CD4-positive, alpha-beta T cell treated with Interleukin-1 beta for 1 hour (primary cell): Measurements from ENCODE around the gene NR1H2.

Experiments used
- DNase-seq, 2 donors: peaks; one replicate each; pipeline ENCODE4 v3.0.0-alpha.2; 2020 to 2022

Gene NR1H2

DNA sequence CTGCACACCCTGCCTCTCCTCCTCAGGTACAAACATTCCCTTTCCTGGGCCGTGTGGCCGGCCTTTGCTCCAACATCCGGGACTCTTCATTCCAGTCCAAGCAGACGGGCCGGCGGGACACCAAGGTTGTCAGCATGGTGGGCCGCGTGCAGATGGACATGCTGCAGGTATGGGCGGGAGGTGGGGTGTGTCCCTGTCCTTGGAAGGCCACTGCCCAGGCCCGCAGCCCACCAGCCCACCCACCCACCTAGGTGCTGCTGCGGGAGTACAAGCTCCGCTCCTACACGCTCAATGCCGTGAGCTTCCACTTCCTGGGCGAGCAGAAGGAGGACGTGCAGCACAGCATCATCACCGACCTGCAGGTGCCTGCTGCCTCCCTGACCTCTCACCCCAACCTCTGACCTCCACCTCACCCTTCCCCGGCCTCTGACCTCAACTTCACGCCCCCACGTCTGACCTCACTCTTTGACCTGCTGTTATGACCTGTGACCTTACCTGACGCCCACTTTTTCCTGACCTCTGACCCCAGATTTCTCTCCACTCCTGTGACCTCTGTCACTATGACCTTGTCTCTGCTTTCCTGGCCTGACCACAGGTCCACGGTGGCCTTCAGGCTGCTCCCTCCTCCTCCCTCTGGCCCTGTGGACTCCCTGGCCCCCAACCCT is 30.0 kb downstream of the NR1H2 start:
- DNase-seq: no peak

DNA sequence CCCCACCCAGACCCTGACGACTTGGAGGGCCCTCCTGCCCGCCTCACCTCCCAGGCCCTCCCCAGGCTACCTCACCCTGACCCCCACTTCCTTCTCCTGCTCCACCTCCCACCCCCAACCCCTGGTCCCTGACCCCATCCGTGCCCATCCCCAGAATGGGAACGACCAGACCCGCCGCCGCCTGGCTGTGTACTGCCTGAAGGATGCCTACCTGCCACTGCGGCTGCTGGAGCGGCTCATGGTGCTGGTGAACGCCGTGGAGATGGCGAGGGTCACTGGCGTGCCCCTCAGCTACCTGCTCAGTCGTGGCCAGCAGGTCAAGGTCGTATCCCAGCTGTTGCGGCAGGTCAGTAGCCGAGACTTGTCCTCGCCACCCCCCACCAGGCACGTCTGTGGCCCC is 30.6 kb downstream of the NR1H2 start:
- DNase-seq: no peak

DNA sequence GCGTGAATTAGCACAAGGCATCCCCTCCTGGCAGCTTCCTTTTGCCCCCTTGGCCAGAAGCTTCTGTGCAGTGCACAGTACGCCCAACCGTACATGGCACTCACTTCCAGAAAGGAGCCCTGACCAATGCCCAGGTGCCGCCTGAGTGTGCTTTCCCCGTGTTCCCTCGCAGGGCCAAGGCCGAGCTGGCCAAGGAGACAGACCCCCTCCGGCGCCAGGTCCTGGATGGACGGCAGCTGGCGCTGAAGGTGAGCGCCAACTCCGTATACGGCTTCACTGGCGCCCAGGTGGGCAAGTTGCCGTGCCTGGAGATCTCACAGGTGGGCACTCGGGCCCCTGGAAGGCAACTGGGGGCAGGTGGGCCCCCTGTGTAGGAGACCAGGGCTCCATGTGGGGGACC is 33.1 kb downstream of the NR1H2 start:
- DNase-seq: no peak

DNA sequence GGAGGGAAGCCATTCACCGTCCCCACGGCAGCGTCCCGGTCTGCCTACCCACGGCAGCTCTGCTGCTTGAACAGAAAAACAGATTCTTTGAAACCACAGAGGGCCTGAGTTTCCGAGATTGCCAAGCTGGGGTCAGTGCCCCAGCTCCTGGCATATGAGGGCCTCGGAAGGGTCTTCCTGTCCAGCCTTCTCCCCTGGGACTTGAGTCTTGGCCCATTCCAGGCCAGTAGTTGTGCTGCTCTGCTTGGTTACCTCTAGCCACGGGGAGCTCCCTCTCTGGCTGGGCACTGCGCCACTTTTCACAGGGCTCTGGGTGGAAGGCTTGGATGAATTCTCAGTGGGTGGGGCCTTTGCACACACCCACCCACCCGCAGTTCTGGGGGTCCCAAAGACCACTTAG is 33.9 kb downstream of the NR1H2 start:
- DNase-seq: no peak

DNA sequence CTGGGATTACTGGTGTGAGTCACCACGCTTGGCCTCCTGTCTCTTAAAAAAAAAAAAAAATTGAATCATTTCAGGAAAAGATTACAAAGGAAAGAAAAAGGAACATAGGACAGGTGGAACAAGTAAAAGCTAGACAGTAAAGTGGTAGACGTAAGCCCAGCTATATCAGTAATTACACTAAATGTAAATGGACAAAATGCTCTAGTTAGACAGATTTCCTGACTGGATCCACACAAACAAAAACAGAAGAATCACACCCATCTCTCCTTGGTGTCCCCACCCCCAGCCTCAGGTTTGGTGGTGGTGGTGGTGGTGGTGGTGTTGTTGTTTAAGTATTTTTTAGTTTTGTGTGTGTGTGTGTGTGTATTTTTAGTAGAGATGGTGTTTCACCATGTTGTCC is 36.2 kb downstream of the NR1H2 start:
- DNase-seq: no peak

DNA sequence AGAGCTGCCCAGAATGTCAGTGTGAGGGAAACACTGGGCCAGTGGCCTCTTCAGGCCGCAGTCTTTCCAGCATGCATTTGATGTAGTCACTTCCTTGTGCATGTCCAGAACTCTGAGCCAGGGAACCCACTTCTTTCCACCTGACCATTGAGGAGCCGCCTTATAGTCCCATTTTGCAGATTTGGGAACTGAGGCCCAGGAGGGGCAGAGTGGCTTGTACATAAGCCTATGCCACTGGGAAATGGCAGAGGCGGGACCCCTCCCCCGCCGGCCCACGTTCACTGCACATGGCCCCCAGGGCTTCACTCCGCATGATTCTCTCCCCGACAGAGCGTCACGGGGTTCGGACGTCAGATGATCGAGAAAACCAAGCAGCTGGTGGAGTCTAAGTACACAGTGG is 36.8 kb downstream of the NR1H2 start:
- DNase-seq: no peak

DNA sequence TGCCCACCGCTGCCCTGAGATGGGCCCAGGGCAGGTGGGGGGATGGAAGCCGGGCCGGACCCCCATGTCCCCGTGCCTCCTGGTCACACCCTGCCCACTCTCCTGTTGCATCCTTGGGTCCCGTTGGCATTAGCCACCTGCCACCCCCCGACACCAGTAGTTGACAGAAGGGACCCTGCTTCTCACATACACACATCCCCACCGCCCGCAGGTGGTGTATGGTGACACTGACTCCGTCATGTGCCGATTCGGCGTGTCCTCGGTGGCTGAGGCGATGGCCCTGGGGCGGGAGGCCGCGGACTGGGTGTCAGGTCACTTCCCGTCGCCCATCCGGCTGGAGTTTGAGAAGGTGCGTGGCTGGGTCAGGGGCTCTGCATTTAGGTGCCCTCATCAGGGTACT is 37.3 kb downstream of the NR1H2 start:
- no peak for DNase-seq

DNA sequence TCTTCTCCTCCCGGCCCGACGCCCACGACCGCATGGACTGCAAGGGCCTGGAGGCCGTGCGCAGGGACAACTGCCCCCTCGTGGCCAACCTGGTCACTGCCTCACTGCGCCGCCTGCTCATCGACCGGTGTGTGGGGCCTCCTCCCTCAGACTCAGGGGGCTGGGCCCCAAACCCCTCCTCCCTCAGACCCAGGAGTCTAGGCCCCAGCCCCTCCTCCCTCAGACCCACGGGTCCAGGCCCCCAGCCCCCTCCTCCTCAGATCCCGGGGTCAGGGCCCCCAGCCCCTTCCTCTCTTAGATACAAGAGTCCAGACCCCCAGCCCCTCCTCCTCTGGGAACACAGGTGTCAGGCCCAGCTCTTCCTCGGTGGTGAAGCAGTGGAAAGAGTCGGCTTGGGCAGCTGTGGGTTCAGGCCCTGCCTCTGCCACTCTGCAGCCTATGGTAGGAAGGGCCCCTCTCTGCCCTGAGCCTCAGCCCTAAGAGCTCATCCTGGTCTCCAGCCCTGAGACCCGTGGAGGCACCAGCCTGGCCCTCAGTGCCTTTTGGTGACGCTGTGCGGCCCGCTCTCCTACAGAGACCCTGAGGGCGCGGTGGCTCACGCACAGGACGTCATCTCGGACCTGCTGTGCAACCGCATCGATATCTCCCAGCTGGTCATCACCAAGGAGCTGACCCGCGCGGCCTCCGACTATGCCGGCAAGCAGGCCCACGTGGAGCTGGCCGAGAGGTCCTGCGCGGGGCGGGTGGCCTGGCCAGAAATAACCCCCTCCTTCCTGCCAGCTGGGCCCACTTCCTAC is 38.8 kb downstream of the NR1H2 start:
- peak; percentile 81 to 84 for DNase-seq

DNA sequence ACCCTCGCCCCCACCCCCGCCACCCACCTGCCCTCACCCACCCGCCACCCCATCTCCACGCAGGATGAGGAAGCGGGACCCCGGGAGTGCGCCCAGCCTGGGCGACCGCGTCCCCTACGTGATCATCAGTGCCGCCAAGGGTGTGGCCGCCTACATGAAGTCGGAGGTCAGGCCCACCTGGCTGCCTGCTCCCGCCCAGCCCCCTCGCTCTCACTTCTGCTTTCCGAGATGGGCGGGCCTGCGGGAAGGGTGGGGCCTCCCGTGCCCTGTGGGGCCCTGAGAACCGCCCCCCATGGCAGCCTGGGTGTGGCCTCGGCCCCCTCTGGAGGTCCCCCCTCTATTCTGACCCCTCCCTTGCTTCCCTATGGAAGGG is 39.4 kb downstream of the NR1H2 start:
- DNase-seq: peak; percentile 21 to 88

DNA sequence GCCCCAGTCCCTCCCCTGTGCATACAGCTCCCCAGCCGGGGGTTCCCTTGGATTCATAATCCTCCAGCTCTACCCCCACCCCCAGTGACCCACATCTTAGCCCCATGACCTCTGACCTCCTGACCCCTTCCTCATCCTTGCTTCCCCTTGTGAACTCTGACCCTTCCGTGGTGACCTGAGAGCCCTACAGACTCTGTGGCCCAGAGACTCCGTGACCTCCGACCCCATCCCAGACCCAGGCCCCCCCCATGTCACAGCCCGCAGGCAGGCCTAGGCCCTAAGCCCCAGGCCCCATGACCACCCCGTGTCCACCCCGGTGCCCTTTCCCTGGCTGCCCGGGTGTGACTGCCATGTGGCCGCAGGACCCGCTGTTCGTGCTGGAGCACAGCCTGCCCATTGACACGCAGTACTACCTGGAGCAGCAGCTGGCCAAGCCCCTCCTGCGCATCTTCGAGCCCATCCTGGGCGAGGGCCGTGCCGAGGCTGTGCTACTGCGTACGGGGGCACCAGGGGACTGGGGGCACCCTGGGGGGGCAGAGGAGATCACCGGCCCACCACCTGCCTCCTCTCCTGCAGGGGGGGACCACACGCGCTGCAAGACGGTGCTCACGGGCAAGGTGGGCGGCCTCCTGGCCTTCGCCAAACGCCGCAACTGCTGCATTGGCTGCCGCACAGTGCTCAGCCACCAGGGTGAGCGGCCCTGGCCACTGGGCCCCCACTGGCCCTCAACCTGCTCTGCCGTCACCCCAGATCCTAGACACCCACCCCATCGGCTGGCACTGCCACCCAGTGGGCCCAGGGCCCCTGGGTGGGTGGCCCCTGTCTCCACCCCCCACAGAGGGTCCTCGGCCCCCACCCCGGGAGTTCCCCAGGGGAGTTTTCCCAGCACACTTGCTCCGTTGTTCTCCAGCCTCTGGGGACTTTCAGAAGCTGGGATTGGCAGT is 40.0 kb downstream of the NR1H2 start:
- DNase-seq: no peak

DNA sequence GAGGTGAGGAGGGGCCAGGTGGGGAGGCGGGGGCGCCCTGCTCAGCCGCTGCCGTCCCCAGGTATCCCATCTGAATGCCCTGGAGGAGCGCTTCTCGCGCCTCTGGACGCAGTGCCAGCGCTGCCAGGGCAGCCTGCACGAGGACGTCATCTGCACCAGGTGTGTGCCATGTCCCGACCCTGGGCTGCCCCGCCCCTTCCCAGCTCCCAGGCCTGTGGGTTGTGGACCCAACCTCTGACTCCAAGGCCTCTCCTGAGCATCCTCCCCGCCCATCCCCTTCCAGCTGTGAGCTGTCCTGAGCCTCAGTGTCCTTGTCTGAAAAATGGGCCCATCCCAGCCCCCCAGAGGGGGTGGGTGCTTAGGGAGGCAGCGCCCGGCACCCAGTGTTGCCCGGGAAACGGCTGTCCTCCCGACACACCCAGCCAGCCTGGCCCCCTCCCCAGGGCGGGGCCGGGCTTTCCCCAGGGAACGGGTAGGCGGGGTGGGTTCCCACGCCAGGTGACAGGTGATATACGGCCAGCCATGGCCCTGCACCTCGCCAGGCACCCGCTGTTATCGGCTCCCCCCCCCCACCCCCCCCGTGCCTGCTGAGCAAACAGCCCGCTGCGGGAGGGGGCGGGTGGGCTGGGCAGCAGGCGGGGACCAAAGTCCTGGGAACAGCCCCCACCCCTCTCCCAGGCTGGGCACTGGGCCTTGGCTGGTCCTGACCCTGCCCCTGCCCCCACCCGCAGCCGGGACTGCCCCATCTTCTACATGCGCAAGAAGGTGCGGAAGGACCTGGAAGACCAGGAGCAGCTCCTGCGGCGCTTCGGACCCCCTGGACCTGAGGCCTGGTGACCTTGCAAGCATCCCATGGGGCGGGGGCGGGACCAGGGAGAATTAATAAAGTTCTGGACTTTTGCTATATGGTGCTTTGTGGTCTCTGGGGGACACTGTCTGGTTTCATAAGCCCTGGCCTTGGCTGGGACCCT is 41.1 kb downstream of the NR1H2 start:
- peak in 1 of 2 donors; percentile 56 for DNase-seq

DNA sequence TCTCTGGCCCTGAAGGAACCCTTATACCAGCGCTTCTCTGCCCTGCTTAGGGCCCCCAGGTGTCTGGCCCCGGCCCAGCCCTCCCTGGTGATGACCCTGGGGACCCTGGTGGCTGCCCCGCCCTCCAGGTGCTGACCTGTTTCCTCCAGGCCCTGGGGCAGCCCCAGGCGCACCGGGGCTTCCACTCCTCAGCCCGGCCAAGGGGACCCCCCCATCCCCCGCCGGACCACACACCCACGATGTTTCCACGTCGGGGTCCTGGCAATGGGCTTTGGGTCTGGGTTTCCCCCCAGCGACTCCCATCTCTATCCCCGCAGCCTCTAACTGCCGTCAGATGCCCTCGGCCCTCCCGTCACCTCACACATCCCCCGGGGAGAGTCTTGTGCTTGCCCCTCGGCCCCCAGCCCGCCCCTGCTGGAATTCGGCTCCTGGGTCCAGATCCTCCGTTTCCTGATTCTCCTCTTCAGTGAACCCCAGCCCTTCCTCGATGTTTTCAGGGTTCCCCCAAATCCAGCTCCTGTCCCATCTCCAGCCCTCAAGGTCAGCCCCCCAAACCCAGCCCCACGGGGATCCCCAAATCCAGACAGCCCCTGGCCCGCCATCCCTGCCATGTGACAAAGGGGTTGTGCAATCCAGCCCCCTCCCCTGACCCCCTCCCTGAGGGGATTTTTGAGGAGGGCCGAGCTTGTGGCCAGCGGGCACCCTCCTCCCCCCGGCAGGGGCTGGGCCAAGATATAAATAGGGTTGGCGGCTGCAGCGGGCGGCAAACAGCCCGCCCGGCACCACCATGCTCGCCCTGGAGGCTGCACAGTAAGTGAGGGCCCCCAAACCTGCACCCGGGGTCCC is 42.1 kb downstream of the NR1H2 start, which contains the start of gene SPIB:
TSS of gene SPIB (plus strand) at position 763 of the 846 bp plus-strand sequence. CDS start at position 788, 25 bp downstream.
- peak in 1 of 2 donors; percentile 67 for DNase-seq

DNA sequence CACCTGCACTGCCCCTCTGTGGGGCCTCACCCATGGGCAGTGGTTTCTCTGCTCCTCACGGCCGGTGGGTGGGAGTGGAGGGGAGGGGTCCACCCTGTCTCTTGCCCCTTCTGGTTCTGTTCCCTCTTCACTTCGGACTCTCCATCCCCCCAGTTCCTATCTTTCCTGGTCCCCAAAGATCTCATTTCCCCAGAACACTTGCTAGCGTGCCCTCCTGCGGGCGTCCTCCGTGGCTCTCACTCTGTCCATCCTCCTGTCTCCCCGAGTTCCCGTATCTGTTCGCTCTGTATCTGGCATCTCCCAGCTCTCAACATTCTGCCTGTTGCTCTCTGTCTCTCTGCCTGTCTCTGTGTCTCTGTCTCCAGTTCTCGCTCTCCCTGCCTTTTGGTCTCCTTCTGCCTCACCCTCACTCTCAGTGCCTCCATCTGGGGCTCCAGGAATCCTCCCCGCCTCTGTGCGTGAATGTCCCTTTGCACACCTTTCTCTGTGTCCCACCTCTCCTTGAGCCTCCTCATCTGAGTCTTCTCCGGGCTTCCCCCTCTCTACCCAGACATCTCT is 42.8 kb downstream of the NR1H2 start:
- no peak for DNase-seq

DNA sequence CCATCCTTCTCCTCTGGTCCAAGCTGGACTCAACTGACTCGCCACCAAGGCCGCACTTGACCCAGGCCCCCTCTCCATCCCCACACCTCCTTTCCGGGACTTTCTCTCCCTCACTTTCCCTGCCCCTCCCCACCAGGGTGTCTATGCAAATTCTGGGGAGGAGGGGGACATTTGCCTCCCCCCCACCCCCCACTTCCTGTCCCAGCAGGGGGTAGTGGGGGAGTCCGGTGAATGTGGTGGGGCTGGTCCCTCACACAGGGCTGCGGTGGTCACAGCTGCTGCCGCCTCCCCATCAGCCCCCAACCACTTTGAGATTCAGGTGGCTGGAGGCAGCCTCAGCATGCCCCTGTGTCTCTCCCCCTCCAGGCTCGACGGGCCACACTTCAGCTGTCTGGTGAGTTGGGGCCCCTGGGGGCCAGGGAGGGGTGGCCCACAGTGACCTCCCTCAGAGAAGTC is 43.4 kb downstream of the NR1H2 start:
- DNase-seq: peak in 1 of 2 donors; percentile 43

DNA sequence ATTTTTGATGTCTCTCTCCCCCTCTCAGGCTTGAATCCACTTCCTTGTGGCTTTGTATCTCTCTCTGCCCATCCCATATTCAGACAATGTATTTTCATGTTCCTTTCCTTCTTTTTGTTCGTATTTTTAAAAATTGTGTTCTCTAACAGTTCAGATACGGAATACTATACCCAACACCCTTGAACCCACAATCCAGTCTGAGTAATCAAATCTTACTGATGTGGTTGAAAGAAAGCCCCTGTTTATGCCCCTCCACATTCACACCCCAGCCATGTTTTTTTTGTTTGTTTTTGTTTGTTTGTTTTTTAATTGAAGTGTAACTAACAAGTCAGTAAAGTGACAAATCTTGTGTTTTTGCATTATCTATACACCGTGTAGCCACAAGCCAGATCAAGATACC is 43.9 kb downstream of the NR1H2 start:
- no peak for DNase-seq

DNA sequence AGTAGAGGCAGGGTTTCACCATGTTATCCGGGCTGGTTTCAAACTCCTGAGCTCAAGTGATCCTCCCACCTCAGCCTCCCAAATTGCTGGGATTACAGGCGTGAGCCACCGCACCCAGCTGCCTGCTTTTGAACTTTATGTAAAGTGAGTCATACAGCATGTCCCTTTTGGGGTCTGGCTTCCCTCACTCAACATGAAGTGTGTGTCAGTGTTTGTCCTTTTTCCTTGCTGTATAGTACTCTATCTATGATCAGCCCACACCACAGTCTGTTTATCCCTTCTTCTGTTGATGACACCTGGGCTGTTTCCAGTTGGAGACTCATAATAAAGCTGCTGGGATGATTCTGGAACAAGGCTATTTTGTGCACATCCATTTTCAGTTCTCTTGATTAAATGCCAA is 44.6 kb downstream of the NR1H2 start:
- DNase-seq: no peak

DNA sequence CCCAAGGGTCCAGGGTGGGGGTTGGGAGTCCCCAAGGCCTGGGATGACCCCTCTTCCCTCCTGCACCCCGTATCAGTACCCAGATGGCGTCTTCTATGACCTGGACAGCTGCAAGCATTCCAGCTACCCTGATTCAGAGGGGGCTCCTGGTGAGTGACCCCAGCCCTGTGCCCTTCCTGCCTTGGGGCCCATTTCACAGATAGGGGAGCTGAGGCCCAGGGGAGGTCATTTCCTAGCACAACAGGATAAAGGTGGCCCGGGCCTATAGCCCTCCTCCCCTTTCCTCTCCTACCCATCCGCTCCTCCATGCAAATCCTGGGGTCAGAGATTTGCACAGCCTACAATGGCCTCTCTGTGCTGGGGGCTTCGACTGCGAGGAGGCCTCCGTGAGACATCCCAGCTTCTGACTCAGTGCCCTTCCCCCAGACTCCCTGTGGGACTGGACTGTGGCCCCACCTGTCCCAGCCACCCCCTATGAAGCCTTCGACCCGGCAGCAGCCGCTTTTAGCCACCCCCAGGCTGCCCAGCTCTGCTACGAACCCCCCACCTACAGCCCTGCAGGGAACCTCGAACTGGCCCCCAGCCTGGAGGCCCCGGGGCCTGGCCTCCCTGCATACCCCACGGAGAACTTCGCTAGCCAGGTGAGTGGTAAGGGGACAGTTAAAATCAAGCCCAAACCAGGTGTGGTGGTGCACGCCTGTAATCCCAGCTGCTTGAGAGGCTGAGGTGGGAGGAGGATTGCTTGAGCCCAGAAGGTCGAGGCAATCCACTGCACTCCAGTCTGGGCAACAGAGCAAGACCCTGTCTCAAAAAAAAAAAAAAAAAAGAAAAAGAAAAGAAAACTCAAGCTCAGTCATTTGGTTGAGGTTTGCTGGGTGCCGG is 46.4 kb downstream of the NR1H2 start:
- no peak for DNase-seq

DNA sequence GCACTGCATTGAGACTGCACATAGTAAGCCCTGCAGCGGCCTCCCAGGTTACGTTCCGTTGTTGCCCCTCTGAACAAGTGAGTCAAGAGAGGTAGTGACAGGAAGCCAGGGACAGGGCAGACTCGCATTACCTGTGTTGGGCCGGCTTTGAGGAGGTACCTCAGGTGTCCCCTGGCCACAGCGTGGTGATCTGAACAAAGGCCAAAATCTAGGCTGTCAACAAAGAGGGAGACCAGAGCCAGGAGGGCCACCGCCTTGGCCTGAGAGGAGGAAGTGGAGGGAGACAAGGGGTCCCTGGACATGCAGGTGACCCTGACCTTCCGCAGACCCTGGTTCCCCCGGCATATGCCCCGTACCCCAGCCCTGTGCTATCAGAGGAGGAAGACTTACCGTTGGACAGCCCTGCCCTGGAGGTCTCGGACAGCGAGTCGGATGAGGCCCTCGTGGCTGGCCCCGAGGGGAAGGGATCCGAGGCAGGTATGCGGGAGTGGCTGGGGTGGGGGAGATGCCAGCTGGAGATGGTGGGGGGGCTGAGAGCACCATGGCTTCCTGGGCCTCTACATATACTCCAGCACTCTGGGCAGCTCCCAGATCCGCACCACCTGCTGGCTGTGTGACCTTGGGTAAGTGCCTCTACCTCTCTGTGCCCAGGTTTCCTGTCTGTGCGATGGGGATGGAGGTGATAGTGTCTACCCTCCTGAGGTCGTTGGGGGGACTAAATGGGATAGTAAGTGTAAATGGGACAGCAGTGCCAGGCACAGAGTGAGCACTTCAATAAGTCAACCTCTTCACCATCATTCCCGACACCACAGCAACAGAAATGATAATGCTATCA is 47.2 kb downstream of the NR1H2 start:
- DNase-seq: no peak

DNA sequence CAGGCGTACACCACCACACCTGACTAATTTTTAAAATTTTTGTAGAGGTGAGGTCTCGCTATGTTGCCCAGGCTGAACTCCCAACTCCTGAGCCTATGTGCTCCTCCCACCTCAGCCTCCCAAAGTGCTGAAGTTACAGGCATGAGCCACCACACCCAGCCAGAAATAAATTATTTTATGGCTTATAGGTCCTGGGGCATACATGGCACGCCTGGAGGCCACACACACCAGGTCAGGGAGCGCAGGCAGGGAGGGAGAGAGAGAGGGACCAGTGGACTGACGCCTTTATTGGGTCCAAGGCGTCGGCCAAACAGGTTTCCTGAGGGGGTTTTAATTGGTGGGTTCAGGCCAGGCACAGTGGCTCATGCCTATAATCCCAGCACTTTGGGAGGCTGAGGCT is 49.3 kb downstream of the NR1H2 start:
- DNase-seq: no peak
